ENCODE results near the gene FAM163B.

DNA sequence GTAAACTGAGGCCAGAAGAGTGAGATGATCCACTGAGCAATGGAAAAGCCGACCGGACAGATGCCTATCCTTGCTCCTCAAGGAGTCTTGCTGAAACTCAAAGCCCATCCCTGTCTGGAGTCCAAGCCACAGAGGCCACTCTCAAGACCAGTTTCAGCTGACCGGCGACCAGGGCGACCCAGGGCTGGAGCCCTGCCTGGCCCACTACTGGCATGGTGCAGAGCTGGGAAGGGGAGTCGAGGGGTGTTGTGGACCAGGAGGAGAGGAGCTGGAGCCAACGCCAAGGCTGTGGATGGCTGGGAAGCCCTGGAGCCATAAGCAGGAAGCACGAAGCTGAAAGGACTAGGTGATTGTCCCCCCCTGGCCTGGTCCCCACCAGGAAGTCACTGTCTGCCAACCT, 22.1 kb downstream of the FAM163B start:
- no peak for TF ChIP-seq EZH2 (IDR thresholded peaks at IDR 0.05)
- TF ChIP-seq POLR2AphosphoS5 (IDR thresholded peaks at IDR 0.05; ENCODE audit: borderline replicate concordance, low read depth, low read length): no peak
- TF ChIP-seq FOXP2 (optimal IDR thresholded peaks at IDR 0.05; ENCODE audit: control extremely low read depth, extremely low read length, insufficient read depth): no peak

Data from SK-N-MC (cell line).